Trophoblast cell (in vitro differentiated cells and primary cell): ENCODE results near the gene RASA1.
"Not testable (repeated sequence)": the region's sequence is repeated elsewhere in the genome, so short reads cannot be mapped to it uniquely, and the experiment has no call there.

Experiments used
- DNase-seq, 2 donors: peaks; one replicate each; pipeline ENCODE4 v3.0.0-alpha.2; 2016
- H2AFZ ChIP-seq: 2 replicates; pipeline ENCODE4 v1.6.1; 2013; ENCODE audit warnings: low read length, moderate library complexity, mild to moderate bottlenecking; ENCODE audit not compliant: insufficient read depth, poor library complexity
- H2AK5ac ChIP-seq: 2 replicates; pipeline ENCODE4 v1.6.1; 2013; ENCODE audit warnings: mild to moderate bottlenecking, low read length
- H2BK120ac ChIP-seq: 2 replicates; pipeline ENCODE4 v1.6.1; 2013; ENCODE audit warnings: low read length, mild to moderate bottlenecking, moderate library complexity; ENCODE audit not compliant: insufficient read depth, poor library complexity
- H2BK12ac ChIP-seq: 2 replicates; pipeline ENCODE4 v1.6.1; 2013; ENCODE audit warnings: mild to moderate bottlenecking, low read length, moderate library complexity
- H2BK5ac ChIP-seq: 2 replicates; pipeline ENCODE4 v1.6.1; 2013; ENCODE audit warnings: low read length, low read depth, moderate library complexity, mild to moderate bottlenecking; ENCODE audit not compliant: poor library complexity
- H3K14ac ChIP-seq: 2 replicates; pipeline ENCODE4 v1.6.1; 2013; ENCODE audit warnings: mild to moderate bottlenecking, low read length
- H3K18ac ChIP-seq: 2 replicates; pipeline ENCODE4 v1.6.1; 2013; ENCODE audit warnings: mild to moderate bottlenecking, low read length
- H3K23ac ChIP-seq: 2 replicates; pipeline ENCODE4 v1.6.1; 2013; ENCODE audit warnings: low read length
- H3K27ac ChIP-seq: 2 replicates; pipeline ENCODE4 v1.5.1; 2013; ENCODE audit warnings: low read depth, mild to moderate bottlenecking, inconsistent platforms, low read length, moderate library complexity
- H3K27me3 ChIP-seq: 2 replicates; pipeline ENCODE4 v1.6.1; 2013; ENCODE audit warnings: inconsistent platforms, mild to moderate bottlenecking, low read length, moderate library complexity; ENCODE audit not compliant: insufficient read depth
- H3K36me3 ChIP-seq, 2 experiments: 1 replicate in 1 of 2; 2 replicates in 1 of 2; pipeline ENCODE4 v1.6.1; 2013; ENCODE audit warnings: low read length in 2 of 2, mild to moderate bottlenecking in 2 of 2, moderate library complexity in 1 of 2; ENCODE audit not compliant: insufficient read depth in 2 of 2, control insufficient read depth in 1 of 2
- H3K4ac ChIP-seq: 2 replicates; pipeline ENCODE4 v1.6.1; 2013; ENCODE audit warnings: low read depth, mild to moderate bottlenecking, low read length, moderate library complexity
- H3K4me1 ChIP-seq, 2 experiments: 1 replicate in 1 of 2; 2 replicates in 1 of 2; pipeline ENCODE4 v1.6.1; 2013; ENCODE audit warnings: low read length in 2 of 2, mild to moderate bottlenecking in 2 of 2, moderate library complexity in 1 of 2; ENCODE audit not compliant: insufficient read depth in 2 of 2, control insufficient read depth in 1 of 2
- H3K4me2 ChIP-seq: 2 replicates; pipeline ENCODE4 v1.6.1; 2013; ENCODE audit warnings: inconsistent platforms, mild to moderate bottlenecking, low read length, moderate library complexity
- H3K4me3 ChIP-seq: 2 replicates; pipeline ENCODE4 v1.5.1; 2013; ENCODE audit warnings: mild to moderate bottlenecking, low read depth, low read length, inconsistent platforms
- H3K79me1 ChIP-seq: one replicate; pipeline ENCODE4 v1.6.1; 2013; ENCODE audit warnings: low read length
- H3K79me2 ChIP-seq: 2 replicates; pipeline ENCODE4 v1.6.1; 2013; ENCODE audit warnings: low read length, mild to moderate bottlenecking; ENCODE audit not compliant: control insufficient read depth, insufficient read depth, poor library complexity
- H3K9ac ChIP-seq: 2 replicates; pipeline ENCODE4 v1.6.1; 2013; ENCODE audit warnings: mild to moderate bottlenecking, low read length
- H3K9me3 ChIP-seq: 2 replicates; pipeline ENCODE4 v1.6.1; 2013; ENCODE audit warnings: low read depth, mild to moderate bottlenecking, control low read depth, inconsistent platforms, low read length; ENCODE audit not compliant: insufficient read depth
- H4K12ac ChIP-seq: 2 replicates; pipeline ENCODE4 v1.6.1; 2013; ENCODE audit warnings: low read depth, mild to moderate bottlenecking, low read length, moderate library complexity
- H4K8ac ChIP-seq: 2 replicates; pipeline ENCODE4 v1.6.1; 2013; ENCODE audit warnings: low read depth, mild to moderate bottlenecking, low read length, moderate library complexity
- H4K91ac ChIP-seq: one replicate; pipeline ENCODE4 v1.6.1; 2013; ENCODE audit warnings: low read depth, mild to moderate bottlenecking, low read length, moderate library complexity
- WGBS: extraction: QIAGEN DNeasy Blood & Tissue Kit; methylation state at CpG from one replicate; pipeline ENCODE4 v1.1.7; 2013; ENCODE audit warnings: missing lambda C conversion rate; ENCODE audit not compliant: insufficient read length, insufficient coverage; ENCODE audit errors: extremely low coverage; 5-methylcytosine and 5-hydroxymethylcytosine counted together

Gene RASA1

DNA sequence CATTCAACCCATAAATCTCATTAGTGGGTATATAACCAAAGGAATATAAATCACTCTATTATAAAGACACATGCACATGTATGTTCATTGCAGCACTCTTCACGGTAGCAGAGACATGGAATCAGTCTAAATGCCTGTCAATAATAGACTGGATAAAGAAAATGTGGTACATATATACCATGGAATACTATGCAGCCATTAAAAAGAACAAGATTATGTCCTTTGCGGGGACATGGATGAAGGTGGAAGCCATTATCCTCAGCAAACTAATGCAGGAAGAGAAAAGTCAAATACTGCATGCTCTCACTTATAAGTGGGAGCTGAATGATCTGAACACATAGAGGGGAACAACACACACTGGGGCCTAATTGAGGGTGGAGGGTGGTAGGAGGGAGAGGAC lies 38.4 kb downstream of the RASA1 start:
- not testable (repeated sequence) for H2AK5ac ChIP-seq, H2BK120ac ChIP-seq, H2BK5ac ChIP-seq, H4K8ac ChIP-seq, H3K9me3 ChIP-seq, H3K36me3 ChIP-seq, H3K27ac ChIP-seq, H3K27me3 ChIP-seq, DNase-seq, H3K79me2 ChIP-seq, H3K79me1 ChIP-seq, H3K23ac ChIP-seq, H3K14ac ChIP-seq, H3K18ac ChIP-seq, H4K91ac ChIP-seq, H3K4me3 ChIP-seq, H2BK12ac ChIP-seq, H3K9ac ChIP-seq, H4K12ac ChIP-seq, H3K4ac ChIP-seq, H3K4me2 ChIP-seq, H2AFZ ChIP-seq, H3K4me1 ChIP-seq
- WGBS = no CpG with 5 or more reads among the region's 2 CpGs

DNA sequence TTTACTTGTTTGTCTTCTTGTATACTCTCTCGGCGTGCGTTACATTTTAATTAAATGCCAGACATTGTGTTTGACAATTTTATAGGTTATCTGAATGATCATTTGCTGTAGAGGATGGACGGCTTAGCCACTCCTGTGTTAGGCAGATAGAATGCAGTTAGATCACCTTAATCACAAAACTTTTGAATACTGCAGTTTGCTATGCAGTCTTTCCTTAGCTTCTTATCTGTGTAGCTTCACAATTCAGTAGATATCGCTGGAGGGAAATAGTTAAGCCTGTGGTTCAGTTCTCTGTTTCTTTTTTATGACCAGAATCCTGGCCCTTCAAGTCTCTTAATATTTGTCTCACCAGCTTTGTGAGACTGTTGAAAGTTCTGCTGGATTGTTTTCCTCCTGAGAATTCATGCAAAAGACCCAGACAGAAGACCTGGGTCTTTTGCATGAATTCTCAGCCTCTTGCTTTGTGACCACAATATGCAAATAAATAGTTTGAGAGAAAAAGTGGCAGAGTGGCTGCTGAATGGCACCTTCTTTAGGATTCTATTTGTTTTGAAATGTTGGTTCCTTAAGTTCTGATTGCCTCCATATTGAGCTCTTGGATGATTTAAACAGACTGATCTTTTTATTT lies 40.2 kb downstream of the RASA1 start:
- Histone ChIP-seq H3K9ac (no peak overlapping the region), H3K9me3 (no peaks in the 10 kb centered on the region), H3K4ac (no peak overlapping the region), H2AFZ (no peak overlapping the region), H3K18ac (no peak overlapping the region), H3K27me3 (no peaks in the 10 kb centered on the region), H3K36me3 (peaks cover 6 to 10% of the 10 kb centered on the region in 2 experiments), H3K23ac (no peak overlapping the region), H3K4me1 (no peaks in the 10 kb centered on the region), H2BK120ac (no peak overlapping the region), H4K91ac (no peak overlapping the region), H3K14ac (no peak overlapping the region), H4K8ac (no peak overlapping the region), H3K4me3 (no peak overlapping the region), H4K12ac (no peak overlapping the region), H2BK5ac (no peak overlapping the region), H2BK12ac (no peak overlapping the region), H3K4me2 (no peak overlapping the region), H2AK5ac (no peak overlapping the region), H3K79me1 (no peaks in the 10 kb centered on the region), H3K27ac (no peak overlapping the region), H3K79me2 (no peaks in the 10 kb centered on the region)
- DNase-seq = no peak
- WGBS = no CpG with 5 or more reads among the region's 5 CpGs

DNA sequence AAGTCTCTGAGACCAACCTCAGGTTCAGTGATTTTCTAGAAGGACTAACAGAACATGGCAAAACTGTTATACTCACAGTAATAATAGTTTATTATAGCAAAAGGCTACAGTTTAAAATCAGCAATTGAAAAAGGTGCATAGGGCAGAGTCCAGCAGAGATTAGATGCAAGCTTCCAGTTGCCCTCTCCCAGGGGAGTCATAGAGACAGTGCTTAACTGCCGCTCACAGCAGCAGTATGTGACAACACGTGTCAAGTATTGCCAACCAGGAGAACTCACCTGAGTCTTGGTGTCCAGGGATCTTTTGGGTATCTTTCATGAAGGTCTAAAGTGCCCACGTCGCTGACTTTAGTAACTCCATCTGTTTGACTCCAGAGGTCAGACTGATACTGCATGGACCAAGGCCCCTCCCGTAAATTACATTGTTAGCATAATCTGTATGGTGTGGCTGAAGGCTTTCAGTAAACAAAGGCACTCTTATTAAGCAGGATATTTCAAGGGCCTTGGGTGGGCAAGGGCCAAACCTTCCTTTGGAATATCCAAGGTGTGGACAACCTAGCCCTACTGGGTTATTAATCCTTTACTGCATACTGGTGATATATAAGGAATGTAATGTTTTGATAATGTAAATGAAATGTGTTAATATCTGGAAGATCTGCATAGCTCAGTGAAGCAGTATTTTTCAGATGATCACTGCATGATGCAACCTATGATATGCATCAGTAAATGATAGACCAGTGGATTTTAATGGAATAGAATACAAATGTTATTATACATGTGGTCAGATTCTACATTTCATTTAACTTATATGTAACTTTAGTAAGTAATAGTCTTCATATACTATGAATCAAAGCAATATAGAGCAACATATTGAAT lies 44.0 kb downstream of the RASA1 start:
- Histone ChIP-seq H3K14ac (no peak overlapping the region), H2AFZ (no peak overlapping the region), H3K4me1 (no peaks in the 10 kb centered on the region), H3K27ac (no peak overlapping the region), H2AK5ac (no peak overlapping the region), H4K91ac (no peak overlapping the region), H3K36me3 (peaks cover 2 to 3% of the 10 kb centered on the region in 2 experiments), H3K9me3 (no peaks in the 10 kb centered on the region), H4K12ac (no peak overlapping the region), H3K4me3 (no peak overlapping the region), H3K79me2 (no peaks in the 10 kb centered on the region), H2BK120ac (no peak overlapping the region), H4K8ac (no peak overlapping the region), H2BK12ac (no peak overlapping the region), H3K4me2 (no peak overlapping the region), H2BK5ac (no peak overlapping the region), H3K27me3 (no peaks in the 10 kb centered on the region), H3K23ac (no peak overlapping the region), H3K79me1 (no peaks in the 10 kb centered on the region), H3K4ac (no peak overlapping the region), H3K18ac (no peak overlapping the region), H3K9ac (no peak overlapping the region)
- DNase-seq = peak in 1 of 2 donors; percentile 55
- WGBS = no CpG with 5 or more reads among the region's 5 CpGs

DNA sequence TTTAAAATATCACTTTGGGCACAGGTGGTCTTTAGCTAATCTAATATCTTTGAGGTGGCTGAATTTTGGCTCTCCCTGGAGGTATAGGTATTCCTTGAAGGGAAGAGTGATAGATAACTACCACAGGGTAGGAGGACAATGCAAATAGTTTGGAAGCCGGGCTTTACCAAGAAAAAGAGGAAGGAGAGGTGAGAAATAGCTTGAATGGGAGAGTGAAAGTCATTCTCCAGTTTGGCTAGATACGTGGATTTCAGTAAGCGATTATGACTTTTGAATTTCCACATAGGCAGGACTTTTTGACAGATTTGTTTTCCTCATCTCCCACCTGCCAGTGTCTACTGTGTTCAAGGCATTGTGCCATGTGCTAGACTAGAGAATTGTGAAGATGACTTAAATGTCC lies 45.5 kb downstream of the RASA1 start:
- no peak overlapping the region for H3K18ac ChIP-seq
- H2BK120ac ChIP-seq = no peak overlapping the region
- H3K23ac ChIP-seq = no peak overlapping the region
- no peaks in the 10 kb centered on the region for H3K79me2 ChIP-seq
- no peak overlapping the region for H2BK12ac ChIP-seq
- no CpG with 5 or more reads among the region's 3 CpGs for WGBS
- no peaks in the 10 kb centered on the region for H3K79me1 ChIP-seq
- H3K4me3 ChIP-seq = no peak overlapping the region
- no peaks in the 10 kb centered on the region for H3K36me3 ChIP-seq
- no peak overlapping the region for H3K27ac ChIP-seq
- no peak overlapping the region for H2AFZ ChIP-seq
- no peak overlapping the region for H3K4ac ChIP-seq
- no peak overlapping the region for H4K8ac ChIP-seq
- no peaks in the 10 kb centered on the region for H3K4me1 ChIP-seq
- no peak overlapping the region for H2AK5ac ChIP-seq
- H4K91ac ChIP-seq = no peak overlapping the region
- H3K9ac ChIP-seq = no peak overlapping the region
- DNase-seq = no peak
- H4K12ac ChIP-seq = no peak overlapping the region
- H3K4me2 ChIP-seq = no peak overlapping the region
- no peak overlapping the region for H3K14ac ChIP-seq
- H3K9me3 ChIP-seq = no peaks in the 10 kb centered on the region
- H2BK5ac ChIP-seq = no peak overlapping the region
- H3K27me3 ChIP-seq = no peaks in the 10 kb centered on the region
